Breast epithelium (tissue), 3 donors: ENCODE measurements around the gene IL17RD.

ENCODE experiments used
- CTCF ChIP-seq, 3 donors: fragments of 450-650 bp; IDR thresholded peaks; one replicate each; pipeline ENCODE4 v1.5.1; 2016 to 2017; ENCODE audit warnings: antibody characterized with exemption in 3 of 3, mild to moderate bottlenecking in 3 of 3, moderate library complexity in 3 of 3
- POLR2A ChIP-seq: fragments of 450-650 bp; IDR thresholded peaks from one replicate; pipeline ENCODE4 v1.6.1; 2016; ENCODE audit warnings: antibody characterized with exemption, mild to moderate bottlenecking, moderate library complexity
- POLR2AphosphoS5 ChIP-seq, 3 donors: sonication (generic); formaldehyde crosslinking; IDR thresholded peaks; one replicate each; pipeline ENCODE4 v1.6.1; 2017; ENCODE audit warnings: antibody characterized with exemption in 3 of 3

GRCh38 chr3:57118254-57118653, 46.9 kb downstream of the IL17RD start:
- no peak for TF ChIP-seq POLR2AphosphoS5 (IDR thresholded peaks at IDR 0.05)
- no peak for TF ChIP-seq CTCF (IDR thresholded peaks at IDR 0.05)
- TF ChIP-seq POLR2A, result no peak
